HepG2 (cell line): Measurements from ENCODE around the gene TMEM165. TPM values are rescaled to one million over a fixed set of nuclear protein-coding genes. Genes with fewer than 3 reads are reported as not detected.
"Not testable (repeated sequence)": the region's sequence is repeated elsewhere in the genome, so short reads cannot be mapped to it uniquely, and the experiment has no call there.

Experiments
- ATAC-seq: fragments of 200-7000 bp; cut with Tn5 transposase; 3 replicates; pipeline ENCODE4 v1.9.1; 2020; ENCODE audit warnings: mild to moderate bottlenecking, moderate library complexity
- BruUV-seq: library from RNA; stranded (reverse); fragments of 400-500 nt; replicated peaks from 2 replicates; lab custom pipeline; 2021; lab: Mats Ljungman, UMichigan
- CTCF ChIA-PET: fragments of 300-600 bp; formaldehyde crosslinking; extraction: SDS; loops from one replicate; lab custom pipeline; 2021; ENCODE audit warnings: low total read pairs, inconsistent platforms, low intra/inter-chr PET ratio; lab: Yijun Ruan, JAX
- POLR2A ChIA-PET: fragments of 350-600 bp; sonication (Branson Sonifier 250); formaldehyde crosslinking; loops from one replicate; lab custom pipeline; 2020; ENCODE audit warnings: antibody characterized with exemption, inconsistent platforms; lab: Yijun Ruan, JAX
- DNase-seq: peaks from one replicate; pipeline ENCODE4 v3.0.0-alpha.2; 2015; ENCODE audit warnings: low spot score
- FAIRE-seq: peaks from 3 replicates; lab custom pipeline; 2011; peaks lifted over from hg19 to GRCh38; lab: Jason Lieb, UNC
- H2AFZ ChIP-seq: one replicate; pipeline ENCODE4 v1.6.1; 2011; ENCODE audit warnings: low read length, inconsistent platforms
- H3K27ac ChIP-seq: fragments of 300-600 bp; 3 replicates; pipeline ENCODE4 v1.8.0; 2011; ENCODE audit warnings: mixed run types, mild to moderate bottlenecking, mixed read lengths, low read length, inconsistent platforms; ENCODE audit not compliant: insufficient read depth; ENCODE audit errors: extremely low read length
- H3K27me3 ChIP-seq, 2 experiments: fragments of 200-600 bp in 1 of 2; 2 replicates in 1 of 2; 3 replicates in 1 of 2; pipeline versions ENCODE4 v1.6.0 to v1.8.0; 2011; ENCODE audit warnings: low read length in 2 of 2, mild to moderate bottlenecking in 2 of 2, moderate library complexity in 2 of 2, inconsistent platforms in 1 of 2; ENCODE audit not compliant: insufficient read depth in 2 of 2, control insufficient read depth in 1 of 2
- H3K36me3 ChIP-seq, 2 experiments: fragments of 200-600 bp in 1 of 2; replicated peaks in 1 of 2; 2 replicates in 1 of 2; 3 replicates in 1 of 2; pipeline versions ENCODE4 v1.5.1 to v1.8.0; 2011; ENCODE audit warnings: low read length in 2 of 2, inconsistent platforms in 1 of 2; ENCODE audit not compliant: insufficient read depth in 2 of 2, control insufficient read depth in 1 of 2
- H3K4me1 ChIP-seq: 2 replicates; pipeline ENCODE4 v1.5.1; 2012; ENCODE audit warnings: low read length, inconsistent platforms; ENCODE audit not compliant: insufficient read depth
- H3K4me2 ChIP-seq: 2 replicates; pipeline ENCODE4 v1.6.0; 2011; ENCODE audit warnings: low read depth, low read length, inconsistent platforms
- H3K4me3 ChIP-seq, 3 experiments: fragments of 200-600 bp in 1 of 3; sonication (generic), shearing (Covaris generic) in 1 of 3; replicated peaks in 1 of 3; 2 replicates each; pipeline ENCODE4 v1.5.1; 2011 to 2016; ENCODE audit warnings: low read length in 3 of 3, inconsistent platforms in 2 of 3, low read depth in 2 of 3, mild to moderate bottlenecking in 2 of 3, control low read depth in 1 of 3, mixed read lengths in 1 of 3; ENCODE audit not compliant: insufficient read depth in 1 of 3
- H3K79me2 ChIP-seq: one replicate; pipeline ENCODE4 v1.6.1; 2011; ENCODE audit warnings: low read length, inconsistent platforms; ENCODE audit not compliant: insufficient read depth
- H3K9ac ChIP-seq: 2 replicates; pipeline ENCODE4 v1.6.0; 2011; ENCODE audit warnings: mild to moderate bottlenecking, low read depth, low read length, inconsistent platforms; ENCODE audit not compliant: insufficient read depth
- H3K9me3 ChIP-seq: 2 replicates; pipeline ENCODE4 v1.5.1; 2012; ENCODE audit warnings: mild to moderate bottlenecking, low read length
- H4K20me1 ChIP-seq: 2 replicates; pipeline ENCODE4 v1.6.0; 2011; ENCODE audit warnings: inconsistent platforms, mild to moderate bottlenecking, low read length, moderate library complexity; ENCODE audit not compliant: insufficient read depth
- NFE2 ChIP-seq: sonication (generic); formaldehyde crosslinking; IDR thresholded peaks from 2 replicates; pipeline ENCODE4 v1.4.0; 2020; ENCODE audit warnings: missing genetic modification reagents
- ZNF543 ChIP-seq: sonication (generic); formaldehyde crosslinking; IDR thresholded peaks from 2 replicates; pipeline ENCODE4 v1.4.0; 2020; ENCODE audit warnings: mild to moderate bottlenecking, missing genetic modification reagents
- WGBS: methylation state at CpG from one replicate; pipeline ENCODE4 v1.1.6; 2017; ENCODE audit warnings: low lambda C conversion rate; 5-methylcytosine and 5-hydroxymethylcytosine counted together
- in situ Hi-C: cut with HindIII; loops from 2 replicates; pipeline ENCODE4 v1.10.0; 2017; ENCODE audit warnings: low pct_unique_long_range_greater_than_20kb; ENCODE audit not compliant: extremely low pct_ligation_motif_present
- intact Hi-C: fragments of 100-400 bp; cut with micrococcal nuclease; formaldehyde crosslinking; loops from one replicate; pipeline ENCODE4 v1.10.0; 2022; ENCODE audit not compliant: unreplicated experiment
- polyA plus RNA-seq, 8 experiments: library from polyadenylated mRNA; depleted of rRNA in 3 of 8; stranded (reverse) in 7 of 8; unstranded in 1 of 8; fragments of >200 nt; fragmentation: Illumina TruSeq in 4 of 8; extraction: Trizol in 4 of 8; gene quantifications; 2 replicates each; pipeline versions ENCODE4 v1.2.1 to v1.2.3, GENCODE V29; 2011 to 2016; ENCODE audit warnings: low read depth in 4 of 8, missing spikeins in 1 of 8, mixed read lengths in 1 of 8; ENCODE audit not compliant: insufficient read depth in 1 of 8
- total RNA-seq, 5 experiments: library from RNA; depleted of rRNA; stranded (reverse); fragments of >200 nt; fragmentation: Illumina TruSeq; extraction: Trizol; gene quantifications; 2 replicates each; pipeline ENCODE4 v1.2.3, GENCODE V29; 2016; ENCODE audit warnings: low read depth in 1 of 5

The TMEM165 gene
- total and polyA plus RNA-seq, 2 of the 13 experiments (the other 11 are each of a cell fraction or from before 2014, with no cell fraction given), result 54.6 to 103 TPM

DNA sequence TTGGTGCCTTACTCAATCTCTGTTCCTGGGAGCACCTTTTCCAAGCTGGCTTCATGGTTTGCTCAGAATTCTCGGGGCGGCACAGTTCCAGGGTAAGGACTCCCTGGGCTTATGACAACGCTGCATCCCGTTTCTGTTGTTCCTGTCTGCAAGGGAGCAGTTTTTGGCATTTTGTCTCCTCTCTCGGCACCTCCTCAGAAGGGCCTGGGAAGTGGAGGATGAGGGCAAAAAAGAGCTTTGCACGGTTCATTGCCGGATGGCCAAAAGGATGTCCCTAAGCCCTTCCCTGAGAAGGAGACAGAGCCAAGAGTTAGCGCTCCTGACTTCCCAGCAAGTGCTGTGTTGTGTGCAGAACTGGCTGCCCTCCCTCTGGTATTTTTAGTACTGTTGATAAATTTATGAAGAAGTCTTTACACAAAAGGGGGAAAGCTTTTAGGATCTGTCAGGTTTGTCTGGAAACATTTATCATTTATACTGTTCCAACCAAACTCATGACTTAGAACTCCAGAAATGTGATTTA is 36.3 kb upstream of the TMEM165 start:
- ChIA-PET POLR2A (no interaction called here), CTCF (no interaction called here)
- no peaks in the 10 kb centered on the region for H3K9me3 ChIP-seq
- H4K20me1 ChIP-seq, result no peaks in the 10 kb centered on the region
- 94% methylated on average over 8 of the region's 8 CpGs for WGBS
- peaks cover 10% of the 10 kb centered on the region for H3K4me1 ChIP-seq
- no peak overlapping the region for H3K4me3 ChIP-seq
- no peak overlapping the region for H3K27ac ChIP-seq
- H3K4me2 ChIP-seq, result no peak overlapping the region
- BruUV-seq, result no TSS peak
- no peak overlapping the region for H3K9ac ChIP-seq
- intact Hi-C loops (loop anchor here (5.0 kb wide), 1 partner anchor 268 kb away; no protein-coding TSS in a partner anchor), in situ Hi-C loops (no loop called here)
- TF ChIP-seq ZNF543 (CRISPR knock-in tag) (no peak), NFE2 (no peak)
- ATAC-seq (no peak), DNase-seq (no peak), FAIRE-seq (no peak)
- H3K79me2 ChIP-seq, result no peaks in the 10 kb centered on the region
- H3K27me3 ChIP-seq, result no peaks in the 10 kb centered on the region
- no peaks in the 10 kb centered on the region for H3K36me3 ChIP-seq
- H2AFZ ChIP-seq, result no peak overlapping the region

DNA sequence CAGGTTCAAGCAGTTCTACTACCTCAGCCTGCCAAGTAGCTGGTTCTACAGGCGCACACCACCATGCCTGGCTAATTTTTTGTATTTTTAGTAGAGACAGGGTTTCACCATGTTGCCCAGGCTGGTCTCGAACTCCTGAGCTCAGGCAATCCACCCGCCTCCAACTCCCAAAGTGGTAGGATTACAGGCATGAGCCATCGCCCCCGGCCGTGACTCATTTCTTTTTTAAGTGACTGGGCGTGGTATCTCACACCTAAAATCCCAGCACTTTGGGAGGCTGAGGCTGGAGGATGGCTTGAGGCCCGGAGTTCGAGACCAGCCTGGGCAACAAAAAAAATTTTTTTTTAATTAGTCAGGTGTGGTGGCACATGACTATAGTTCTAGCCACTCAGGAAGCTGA is 32.8 kb upstream of the TMEM165 start:
- H3K36me3 ChIP-seq, BruUV-seq, FAIRE-seq, CTCF ChIA-PET, H3K4me3 ChIP-seq, H2AFZ ChIP-seq, H3K4me2 ChIP-seq, H3K9me3 ChIP-seq, H3K27ac ChIP-seq, H4K20me1 ChIP-seq, H3K79me2 ChIP-seq, intact Hi-C loops, H3K27me3 ChIP-seq, POLR2A ChIA-PET, DNase-seq, in situ Hi-C loops, ATAC-seq, H3K9ac ChIP-seq: not testable (repeated sequence)
- 99% methylated on average over 9 of the region's 9 CpGs for WGBS
- H3K4me1 ChIP-seq, result peaks cover 15% of the 10 kb centered on the region
